HG03039 (cell line): ENCODE data around the gene IFITM2.
A peak's percentile ranks its signal among the peaks of the same experiment; 100 is the strongest.
"Not testable (repeated sequence)": the region's sequence is repeated elsewhere in the genome, so short reads cannot be mapped to it uniquely, and the experiment has no call there.

Experiments
- ATAC-seq: cut with Tn5 transposase; IDR thresholded peaks from one replicate; pipeline ENCODE4 v1.9.1; 2021; ENCODE audit warnings: mild to moderate bottlenecking, moderate library complexity; ENCODE audit not compliant: unreplicated experiment

Gene IFITM2

DNA sequence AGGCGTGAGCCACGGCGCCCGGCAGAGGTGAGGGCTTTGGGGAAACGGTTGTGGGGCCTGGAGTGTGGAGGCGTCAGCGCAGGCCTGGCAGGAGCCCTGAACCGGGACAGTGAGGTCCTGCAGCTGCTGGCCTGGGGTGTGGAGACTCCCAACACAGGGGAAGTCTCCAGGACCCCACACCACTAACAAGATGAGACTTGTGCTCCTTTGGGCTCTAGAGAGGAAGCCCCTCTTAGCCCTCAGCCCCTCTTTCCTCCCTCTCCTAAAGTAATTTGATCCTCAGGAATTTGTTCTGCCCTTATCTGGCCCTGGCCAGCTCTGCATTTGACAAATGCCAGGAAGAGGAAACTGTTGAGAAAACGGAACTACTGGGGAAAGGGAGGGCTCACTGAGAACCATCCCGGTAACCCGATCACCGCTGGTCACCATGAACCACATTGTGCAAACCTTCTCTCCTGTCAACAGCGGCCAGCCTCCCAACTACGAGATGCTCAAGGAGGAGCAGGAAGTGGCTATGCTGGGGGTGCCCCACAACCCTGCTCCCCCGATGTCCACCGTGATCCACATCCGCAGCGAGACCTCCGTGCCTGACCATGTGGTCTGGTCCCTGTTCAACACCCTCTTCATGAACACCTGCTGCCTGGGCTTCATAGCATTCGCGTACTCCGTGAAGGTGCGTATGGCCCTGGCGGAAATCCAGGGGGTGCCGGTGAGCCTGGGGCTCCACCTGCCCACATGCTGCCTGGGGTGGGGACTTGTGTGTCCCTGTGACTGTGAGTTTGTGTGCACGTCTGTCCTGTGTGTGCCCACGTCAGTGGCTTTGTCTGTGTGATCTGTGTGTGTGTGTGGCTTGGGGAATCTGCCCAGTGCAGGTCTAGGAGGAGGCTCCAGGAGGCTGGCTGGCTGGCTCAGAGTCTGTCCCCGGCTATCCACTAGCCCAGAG, at the start of gene IFITM2:
Gene IFITM2, plus strand, starts transcription at position 51 of the 943 bp plus-strand sequence. Its CDS starts 377 bp downstream, at position 428.
- not testable (repeated sequence) for ATAC-seq

DNA sequence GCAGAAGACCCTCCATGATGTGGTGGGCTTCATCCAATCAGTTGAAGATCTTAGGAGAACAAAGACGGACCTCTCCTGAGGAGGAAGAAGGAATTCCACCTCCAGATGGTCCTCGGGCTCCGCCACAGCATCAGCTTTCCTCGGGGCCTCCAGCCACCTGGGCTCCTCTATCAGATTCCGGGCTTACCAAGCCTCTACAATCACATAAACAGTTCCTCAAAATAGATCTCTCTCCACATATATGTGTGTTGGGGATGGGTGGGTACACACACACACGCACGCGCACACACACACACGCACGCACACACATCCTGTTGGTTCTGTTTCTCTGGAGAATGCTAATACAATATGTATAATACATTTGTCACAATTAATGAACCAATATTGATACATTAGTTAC, 48.2 kb upstream of the IFITM2 start:
- no peak for ATAC-seq

DNA sequence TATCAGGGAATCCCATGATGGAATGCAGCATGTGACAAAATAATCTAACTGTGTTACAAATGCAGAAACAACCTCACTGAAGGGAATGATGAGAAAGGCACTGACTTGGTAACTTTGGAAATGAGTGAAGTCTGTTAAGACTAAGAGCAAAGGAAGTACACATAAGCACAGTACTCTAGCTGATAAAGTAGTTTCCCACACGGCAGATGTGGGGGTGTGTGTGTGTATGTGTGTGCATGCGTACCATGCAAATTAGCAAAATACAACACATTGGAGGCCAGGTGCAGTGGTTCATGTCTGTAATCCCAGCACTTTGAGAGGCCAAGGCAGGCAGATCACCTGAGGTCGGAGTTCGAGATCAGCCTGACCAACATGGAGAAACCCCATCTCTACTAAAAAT, 46.0 kb upstream of the IFITM2 start:
- no peak for ATAC-seq

DNA sequence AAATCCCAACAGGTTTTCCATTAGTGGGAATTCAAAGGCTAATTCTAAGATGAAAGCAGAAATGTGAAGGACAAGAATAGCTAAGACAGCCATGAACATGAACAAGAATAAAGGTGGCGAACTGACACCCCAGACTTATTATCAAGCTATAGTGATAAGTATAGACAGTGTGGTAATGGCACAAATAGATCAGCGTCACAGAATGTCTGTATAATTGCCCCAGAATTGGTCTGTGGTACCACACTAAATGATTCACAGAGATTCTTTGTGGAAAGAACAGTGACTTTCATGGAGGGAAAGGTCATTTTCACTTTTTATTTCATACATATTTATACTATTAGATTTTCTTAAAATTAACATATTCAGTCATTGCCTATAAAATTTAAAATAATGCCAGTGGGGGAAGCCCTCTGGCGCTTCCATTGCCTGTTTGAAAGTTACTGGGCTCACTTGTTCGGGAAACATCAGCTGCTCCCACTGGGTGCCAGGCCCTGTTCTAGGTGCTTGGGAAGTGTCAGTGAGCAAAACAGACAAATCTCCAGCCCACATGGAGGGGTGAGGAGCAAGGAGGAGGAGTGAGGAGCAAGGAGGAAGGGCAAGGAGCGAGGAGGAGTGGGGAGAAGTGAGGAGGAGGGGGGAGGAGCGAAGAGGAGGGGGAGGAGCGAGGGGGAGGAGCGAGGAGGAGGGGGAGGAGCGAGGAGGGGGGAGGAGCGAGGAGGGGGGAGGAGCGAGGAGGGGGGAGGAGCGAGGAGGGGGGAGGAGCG, 40.8 kb upstream of the IFITM2 start:
- no peak for ATAC-seq

DNA sequence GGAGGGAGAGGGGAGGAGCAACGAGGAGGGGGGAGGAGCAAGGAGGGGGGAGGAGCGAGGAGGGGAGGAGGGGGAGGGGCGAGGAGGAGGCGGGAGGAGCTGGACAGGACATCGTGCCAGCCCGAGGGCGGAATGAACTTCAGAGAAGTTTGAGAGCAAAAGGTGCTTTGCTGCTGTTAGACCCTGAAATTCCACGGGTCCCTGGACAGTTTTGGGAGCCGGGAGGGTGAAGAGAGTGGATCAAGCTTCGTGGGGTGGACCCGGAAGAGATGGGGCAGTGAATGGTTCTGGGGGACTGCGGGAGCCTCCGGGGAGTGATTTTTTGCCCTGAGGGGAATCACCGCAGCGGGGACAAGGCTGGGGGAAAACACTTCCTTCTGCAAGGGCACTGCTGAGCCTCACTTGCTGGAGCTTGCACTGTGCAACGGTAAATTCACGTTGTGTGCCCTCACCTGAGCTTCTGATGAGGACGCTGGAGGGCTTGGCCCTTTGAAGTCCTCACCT, 40.1 kb upstream of the IFITM2 start:
- no peak for ATAC-seq

DNA sequence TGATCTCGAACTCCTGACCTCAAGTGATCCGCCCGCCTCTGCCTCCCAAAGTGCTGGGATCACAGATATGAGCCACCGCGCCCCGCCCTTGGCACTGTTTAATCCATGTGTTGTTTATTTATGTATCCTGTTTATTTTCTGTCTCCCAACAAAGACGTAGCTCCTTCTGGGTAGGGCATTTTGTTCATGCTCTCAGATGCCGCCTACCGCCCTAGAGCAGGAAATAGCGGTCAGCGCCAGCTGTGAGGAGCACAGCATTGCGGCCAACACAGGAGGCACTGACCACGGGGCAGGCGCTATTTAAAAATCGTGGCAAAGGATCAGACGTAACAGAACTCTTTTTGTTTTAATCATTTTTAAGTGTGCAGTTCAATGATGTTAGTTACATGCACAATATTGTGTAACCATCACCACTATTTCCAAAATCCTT, 38.9 kb upstream of the IFITM2 start:
- peak; percentile 42 for ATAC-seq

DNA sequence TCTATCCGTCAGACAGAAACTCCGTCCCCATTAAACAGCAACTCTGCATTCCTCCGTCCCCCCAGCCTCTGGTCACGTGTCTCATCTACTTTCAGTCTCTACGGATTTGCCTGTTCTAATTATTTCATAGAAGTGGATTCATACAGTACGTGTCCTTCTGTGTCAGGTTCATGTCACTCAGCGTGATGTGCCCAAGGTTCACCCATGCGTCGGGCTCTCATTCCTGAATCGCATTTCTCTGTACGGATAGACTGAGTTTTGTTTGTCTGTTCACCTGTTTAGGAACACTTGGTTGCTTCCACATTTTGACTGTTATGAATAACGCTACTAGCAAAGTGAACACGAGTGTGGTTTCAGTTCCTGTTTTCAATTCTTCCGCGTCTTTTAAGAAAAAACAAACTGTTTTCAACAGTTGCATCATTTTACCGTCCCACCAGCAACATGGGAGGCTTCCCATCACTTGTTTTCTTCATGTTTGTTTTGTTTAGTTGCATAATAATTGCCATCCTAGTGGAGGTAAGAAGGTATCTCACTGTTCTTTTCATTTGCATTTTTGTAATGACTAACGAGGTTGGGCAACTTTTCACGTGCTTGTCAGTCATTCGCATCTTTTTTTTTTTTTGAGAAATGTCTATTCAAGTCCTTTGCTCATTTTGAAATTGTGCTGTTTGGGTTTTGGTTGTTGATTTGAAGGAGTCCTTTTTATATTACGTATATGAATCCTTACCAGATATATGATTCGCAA, 38.3 kb upstream of the IFITM2 start:
- peak; percentile 54 for ATAC-seq

DNA sequence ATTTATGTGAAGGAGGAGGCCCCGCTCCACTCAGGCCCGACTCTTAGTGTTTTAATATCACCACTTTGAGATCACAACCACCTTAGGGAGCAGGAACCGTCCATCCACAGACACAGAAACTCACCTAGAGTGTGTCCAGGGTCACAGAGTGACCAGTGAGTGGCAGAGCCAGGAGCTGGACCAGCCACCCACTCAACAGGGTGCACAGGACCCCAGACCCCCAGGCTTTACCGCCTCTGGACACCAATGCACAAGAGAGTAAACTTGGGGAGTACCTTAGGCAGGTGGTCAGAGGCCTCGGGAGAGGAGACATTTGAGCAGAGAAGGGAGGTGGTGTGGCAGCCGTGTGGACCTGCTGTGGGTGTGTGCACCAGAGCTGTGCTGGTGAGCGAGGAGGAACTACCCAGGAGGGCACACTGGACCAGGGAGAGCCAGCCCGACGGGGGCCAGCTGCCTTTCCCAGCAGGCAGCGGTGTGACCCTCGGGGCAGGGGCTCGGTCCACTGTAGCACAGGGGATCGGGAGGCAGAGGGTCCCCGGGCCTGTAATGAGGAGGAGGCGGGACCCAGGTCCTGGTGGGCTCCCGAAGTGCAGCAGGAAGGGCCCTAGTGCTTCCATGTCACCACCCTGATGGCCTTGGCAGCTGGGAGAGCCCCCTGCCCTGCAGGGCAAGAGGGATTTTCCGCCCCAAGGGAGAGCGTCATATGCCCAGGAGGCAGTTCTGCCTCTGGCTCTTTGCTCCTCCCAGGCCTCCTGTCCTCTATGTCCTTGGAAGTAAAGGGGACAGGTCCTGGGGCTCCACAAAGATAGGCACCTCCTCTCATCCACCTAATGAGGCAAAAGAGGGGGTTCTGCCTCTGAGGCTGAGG, 36.9 kb upstream of the IFITM2 start:
- no peak for ATAC-seq

DNA sequence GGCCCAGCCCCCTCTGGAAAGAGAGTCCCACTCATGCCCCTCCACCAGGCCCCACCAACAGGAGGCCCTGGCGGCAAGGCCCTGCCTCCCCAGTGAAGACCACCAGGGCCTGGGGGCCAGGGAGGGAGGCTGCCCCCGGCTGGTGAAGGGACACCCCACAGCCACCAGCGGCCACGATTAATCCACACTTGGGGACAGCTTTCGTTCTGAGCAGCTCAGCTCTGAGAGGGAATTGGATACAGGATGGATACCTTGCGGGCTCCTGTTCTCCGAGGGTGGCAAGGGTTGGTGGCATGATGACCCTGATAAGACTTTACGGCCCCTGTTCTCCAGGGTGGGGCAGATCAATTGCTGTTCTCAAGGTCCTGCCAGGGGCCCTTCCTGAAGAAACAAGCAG, 36.3 kb upstream of the IFITM2 start:
- no peak for ATAC-seq

DNA sequence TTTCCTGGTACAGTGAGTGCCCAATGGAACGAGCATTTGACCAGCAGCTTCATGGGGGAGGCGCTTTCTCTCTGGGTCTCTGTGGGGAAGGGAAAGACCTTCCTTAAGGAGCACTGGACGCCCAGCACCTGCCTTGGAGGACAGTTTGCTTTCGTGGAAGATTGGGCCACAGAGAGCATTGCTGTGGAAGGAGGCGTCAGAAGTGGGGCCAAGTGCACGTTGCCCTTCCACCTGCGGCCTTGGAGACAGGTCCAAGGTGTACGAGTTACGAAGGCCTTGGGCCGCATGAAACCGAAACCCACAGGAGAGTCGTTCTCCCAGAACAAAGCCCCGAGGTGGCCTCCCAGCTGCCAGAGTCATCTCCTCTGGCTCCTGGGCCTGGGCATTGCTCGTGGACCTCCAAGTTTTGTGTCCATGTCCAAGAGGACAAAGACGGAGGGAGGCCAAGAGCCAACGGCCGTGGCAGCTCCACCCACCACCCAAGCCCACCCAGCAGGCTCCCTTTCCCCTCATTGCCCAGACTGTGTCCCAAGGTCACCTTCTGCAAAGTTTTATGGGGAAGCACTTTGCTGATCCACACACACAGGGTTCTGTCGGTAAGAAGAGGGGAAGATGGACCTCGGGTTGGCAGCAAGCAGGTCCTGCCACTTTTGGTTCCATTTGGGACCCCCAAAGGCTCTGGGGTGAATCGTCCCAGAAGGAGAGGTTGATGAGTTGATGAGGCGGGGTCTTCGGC, 35.3 kb upstream of the IFITM2 start:
- no peak for ATAC-seq

DNA sequence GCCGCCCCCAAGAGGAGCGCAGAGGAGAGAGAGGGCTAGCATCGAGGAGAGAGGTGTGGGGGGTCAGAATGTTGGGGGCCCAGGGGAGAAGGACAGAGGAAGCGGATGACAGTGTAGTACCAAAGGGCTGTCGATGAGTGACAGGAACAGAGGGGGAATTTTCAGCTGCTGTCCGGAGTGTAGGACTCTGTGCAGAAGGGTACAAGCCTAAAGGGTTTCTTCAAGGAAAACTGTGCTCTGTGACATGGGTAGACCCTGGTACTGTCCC, 34.8 kb upstream of the IFITM2 start:
- no peak for ATAC-seq

DNA sequence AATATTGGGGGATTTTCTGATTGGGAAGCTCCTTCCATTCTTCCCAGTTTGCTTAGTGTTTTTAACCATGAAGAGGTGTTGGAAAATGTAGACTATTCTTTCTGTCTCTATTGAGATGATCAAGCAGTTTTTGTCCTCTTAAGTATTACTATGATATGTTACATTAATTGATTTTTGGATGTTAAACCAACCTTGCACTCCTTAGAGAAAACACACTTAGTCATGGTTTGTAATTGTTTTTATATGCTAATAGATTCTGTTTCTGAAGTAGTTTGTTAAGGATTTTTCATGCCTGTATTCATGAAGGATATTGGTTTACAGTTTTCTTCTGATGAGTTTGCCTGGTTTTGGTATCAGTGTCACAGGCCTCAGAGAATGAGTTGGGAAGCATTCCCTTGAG, 31.4 kb upstream of the IFITM2 start:
- no peak for ATAC-seq

DNA sequence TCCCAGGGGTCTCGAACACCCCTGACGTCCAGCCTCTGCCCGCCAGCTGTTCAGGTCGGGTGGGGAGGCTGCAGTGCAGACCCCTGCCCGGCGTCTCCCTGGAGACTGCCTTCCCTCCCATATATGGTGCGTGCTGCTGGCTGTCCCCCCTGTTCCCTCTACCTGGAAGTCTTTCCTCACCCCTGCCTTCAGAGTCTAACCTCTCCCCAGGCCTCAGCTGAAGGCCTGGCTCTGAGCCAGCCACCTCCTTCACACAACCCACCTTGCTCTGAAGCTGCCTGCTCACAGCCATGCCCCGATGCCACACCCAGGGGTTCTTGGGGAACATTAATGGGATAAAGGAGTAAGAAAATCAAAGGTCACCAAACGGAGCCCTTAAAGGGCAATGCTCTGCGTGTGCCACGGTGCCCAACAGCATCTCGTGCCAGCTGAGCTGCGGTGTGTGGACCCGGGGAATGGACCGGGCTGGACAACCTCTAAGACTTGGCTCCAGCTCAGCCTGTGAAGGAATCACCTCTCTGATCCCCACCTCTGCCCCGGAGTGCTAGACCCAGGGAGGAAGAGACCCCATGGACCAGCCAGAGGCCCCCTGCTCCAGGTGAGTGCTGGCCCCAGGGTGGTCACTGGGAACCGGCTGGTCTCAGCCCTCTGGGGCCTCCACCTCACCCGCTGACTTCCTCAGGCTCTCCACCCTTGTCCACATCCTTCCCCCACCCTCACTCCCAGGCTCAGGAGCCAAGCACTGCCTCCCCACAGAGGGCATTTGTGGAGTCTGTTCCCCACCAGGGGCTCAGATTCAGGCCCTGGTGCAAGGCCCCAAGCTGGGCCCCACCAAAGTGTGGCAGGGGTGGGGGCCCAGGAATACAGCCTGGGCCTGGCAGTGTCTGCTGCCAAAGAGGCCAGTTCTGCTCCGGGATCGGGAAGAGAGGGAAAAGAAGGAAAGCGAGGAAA, 29.3 kb upstream of the IFITM2 start, which contains the start of gene NLRP6:
Gene NLRP6, plus strand, starts transcription at position 407 of the 951 bp plus-strand sequence. Its CDS starts 163 bp downstream, at position 570.
- no peak for ATAC-seq

DNA sequence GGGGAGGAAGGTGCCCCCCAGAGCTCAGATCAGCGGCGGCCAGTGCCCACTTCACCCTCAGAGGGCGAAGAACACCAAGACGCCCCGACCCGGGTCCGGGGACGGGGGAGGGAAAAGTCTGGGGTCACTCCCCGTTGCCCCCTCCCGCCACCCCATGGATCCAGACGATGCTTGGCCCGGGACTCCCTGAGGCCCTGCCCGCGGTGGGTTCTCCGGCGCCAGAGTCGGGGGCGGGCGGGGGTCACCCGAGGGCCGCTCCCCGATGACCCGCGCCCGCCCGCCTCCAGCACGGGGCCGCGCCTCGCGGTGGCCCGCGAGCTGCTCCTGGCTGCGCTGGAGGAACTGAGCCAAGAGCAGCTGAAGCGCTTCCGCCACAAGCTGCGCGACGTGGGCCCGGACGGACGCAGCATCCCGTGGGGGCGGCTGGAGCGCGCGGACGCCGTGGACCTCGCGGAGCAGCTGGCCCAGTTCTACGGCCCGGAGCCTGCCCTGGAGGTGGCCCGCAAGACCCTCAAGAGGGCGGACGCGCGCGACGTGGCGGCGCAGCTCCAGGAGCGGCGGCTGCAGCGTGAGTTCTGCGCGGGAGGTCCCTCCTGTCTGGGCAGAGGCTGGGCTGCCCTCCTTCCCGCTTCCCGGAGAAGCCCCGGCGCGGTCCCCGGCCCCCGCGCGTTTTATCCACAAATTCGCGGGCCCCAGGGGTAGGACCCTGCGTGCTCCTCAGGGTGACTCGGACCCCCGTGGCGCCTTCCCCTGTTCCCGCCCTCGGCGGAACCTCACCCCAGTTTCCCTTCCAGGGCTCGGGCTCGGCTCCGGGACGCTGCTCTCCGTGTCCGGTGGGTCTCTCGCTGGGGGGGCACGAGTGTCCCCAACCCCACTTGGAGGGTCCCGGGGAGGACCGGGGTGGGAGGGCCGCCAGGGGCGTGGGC, 28.3 kb upstream of the IFITM2 start:
- no peak for ATAC-seq

DNA sequence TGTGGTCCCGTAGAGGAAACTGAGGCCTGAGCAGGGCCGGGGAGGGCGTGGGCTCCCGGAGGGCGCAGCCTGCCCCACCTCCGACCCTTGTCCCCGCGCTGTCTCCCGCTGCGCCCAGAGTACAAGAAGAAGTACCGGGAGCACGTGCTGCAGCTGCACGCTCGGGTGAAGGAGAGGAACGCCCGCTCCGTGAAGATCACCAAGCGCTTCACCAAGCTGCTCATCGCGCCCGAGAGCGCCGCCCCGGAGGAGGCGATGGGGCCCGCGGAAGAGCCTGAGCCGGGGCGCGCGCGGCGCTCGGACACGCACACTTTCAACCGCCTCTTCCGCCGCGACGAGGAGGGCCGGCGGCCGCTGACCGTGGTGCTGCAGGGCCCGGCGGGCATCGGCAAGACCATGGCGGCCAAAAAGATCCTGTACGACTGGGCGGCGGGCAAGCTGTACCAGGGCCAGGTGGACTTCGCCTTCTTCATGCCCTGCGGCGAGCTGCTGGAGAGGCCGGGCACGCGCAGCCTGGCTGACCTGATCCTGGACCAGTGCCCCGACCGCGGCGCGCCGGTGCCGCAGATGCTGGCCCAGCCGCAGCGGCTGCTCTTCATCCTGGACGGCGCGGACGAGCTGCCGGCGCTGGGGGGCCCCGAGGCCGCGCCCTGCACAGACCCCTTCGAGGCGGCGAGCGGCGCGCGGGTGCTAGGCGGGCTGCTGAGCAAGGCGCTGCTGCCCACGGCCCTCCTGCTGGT, 27.5 kb upstream of the IFITM2 start:
- ATAC-seq = no peak

DNA sequence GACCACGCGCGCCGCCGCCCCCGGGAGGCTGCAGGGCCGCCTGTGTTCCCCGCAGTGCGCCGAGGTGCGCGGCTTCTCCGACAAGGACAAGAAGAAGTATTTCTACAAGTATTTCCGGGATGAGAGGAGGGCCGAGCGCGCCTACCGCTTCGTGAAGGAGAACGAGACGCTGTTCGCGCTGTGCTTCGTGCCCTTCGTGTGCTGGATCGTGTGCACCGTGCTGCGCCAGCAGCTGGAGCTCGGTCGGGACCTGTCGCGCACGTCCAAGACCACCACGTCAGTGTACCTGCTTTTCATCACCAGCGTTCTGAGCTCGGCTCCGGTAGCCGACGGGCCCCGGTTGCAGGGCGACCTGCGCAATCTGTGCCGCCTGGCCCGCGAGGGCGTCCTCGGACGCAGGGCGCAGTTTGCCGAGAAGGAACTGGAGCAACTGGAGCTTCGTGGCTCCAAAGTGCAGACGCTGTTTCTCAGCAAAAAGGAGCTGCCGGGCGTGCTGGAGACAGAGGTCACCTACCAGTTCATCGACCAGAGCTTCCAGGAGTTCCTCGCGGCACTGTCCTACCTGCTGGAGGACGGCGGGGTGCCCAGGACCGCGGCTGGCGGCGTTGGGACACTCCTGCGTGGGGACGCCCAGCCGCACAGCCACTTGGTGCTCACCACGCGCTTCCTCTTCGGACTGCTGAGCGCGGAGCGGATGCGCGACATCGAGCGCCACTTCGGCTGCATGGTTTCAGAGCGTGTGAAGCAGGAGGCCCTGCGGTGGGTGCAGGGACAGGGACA, 26.7 kb upstream of the IFITM2 start:
- ATAC-seq = no peak
